ENCODE results near the gene DAB1.

The DAB1 gene

DNA sequence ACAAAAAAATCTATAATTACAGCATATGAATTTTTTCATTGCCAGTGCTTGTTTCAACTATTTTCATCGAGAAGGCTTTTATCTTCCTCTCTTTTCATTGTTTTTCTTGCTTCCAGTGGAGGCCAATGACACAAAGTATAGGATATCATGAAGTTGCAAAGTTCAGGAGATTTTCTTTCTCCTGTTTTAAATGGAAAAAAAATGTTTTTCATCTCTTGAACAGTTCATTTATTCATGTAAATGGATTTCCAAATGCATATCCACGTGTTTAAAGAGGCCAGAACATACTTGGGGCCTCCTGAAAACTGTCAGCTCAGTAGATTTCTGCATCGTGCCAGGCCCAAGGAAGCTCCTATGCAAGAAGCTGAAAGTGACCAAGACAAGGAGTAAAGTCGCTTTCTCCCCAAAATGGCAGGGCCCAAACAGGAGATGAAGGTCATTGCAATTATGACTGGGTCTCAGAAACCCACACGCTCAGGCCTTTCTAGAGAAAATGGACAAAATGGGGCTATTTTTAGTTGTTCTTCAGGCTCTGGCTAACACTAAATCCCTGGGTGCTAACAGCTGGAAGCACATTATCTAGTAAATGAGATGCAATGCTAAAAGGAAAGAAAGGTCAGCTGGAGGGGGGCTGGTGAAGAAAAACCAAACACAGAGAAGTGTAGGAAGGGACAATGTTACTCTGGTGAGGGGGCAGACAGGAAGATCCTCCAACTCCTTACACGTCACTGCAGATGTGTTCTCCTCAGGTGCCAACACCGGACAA is 321.1 kb downstream of the DAB1 start:
- TF ChIP-seq CTCF (IDR thresholded peaks at IDR 0.05; ENCODE audit: insufficient read depth, low read length, poor library complexity, severe bottlenecking): no peak
- H3K4me3 ChIP-seq (replicated peaks; ENCODE audit: low read depth, low read length): no peak overlapping the region
- DNase-seq (ENCODE audit: extremely low read depth, insufficient read length): no peak
- H3K27me3 ChIP-seq (replicated peaks; ENCODE audit: control insufficient read depth, insufficient read depth, low read length): no peaks in the 10 kb centered on the region
- no peaks in the 10 kb centered on the region for H3K36me3 ChIP-seq (ENCODE audit: control insufficient read depth, insufficient read depth, low read length)

DNA sequence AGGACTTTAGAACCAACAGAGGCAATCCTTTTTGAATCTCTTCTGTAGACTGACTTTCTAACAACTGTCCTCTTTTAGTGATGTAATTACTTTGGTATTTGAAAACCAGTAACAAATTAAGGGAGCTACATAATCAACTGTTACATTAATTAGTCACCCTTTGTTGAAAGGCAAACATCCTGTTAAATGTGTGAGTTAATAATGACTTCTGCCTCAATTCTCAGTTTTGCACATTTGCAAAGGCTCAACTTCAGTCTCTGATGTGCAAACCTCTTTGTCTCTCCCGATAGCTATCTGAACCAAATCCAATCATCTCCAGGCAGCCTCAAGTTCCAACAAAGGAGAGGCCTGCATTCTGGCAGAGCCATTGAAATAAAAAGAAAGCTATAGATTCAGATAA is 322.7 kb downstream of the DAB1 start:
- no peaks in the 10 kb centered on the region for H3K27me3 ChIP-seq (replicated peaks; ENCODE audit: control insufficient read depth, insufficient read depth, low read length)
- H3K36me3 ChIP-seq (ENCODE audit: control insufficient read depth, insufficient read depth, low read length): no peaks in the 10 kb centered on the region
- TF ChIP-seq CTCF (IDR thresholded peaks at IDR 0.05; ENCODE audit: insufficient read depth, low read length, poor library complexity, severe bottlenecking): no peak
- no peak for DNase-seq (ENCODE audit: extremely low read depth, insufficient read length)
- no peak overlapping the region for H3K4me3 ChIP-seq (replicated peaks; ENCODE audit: low read depth, low read length)

DNA sequence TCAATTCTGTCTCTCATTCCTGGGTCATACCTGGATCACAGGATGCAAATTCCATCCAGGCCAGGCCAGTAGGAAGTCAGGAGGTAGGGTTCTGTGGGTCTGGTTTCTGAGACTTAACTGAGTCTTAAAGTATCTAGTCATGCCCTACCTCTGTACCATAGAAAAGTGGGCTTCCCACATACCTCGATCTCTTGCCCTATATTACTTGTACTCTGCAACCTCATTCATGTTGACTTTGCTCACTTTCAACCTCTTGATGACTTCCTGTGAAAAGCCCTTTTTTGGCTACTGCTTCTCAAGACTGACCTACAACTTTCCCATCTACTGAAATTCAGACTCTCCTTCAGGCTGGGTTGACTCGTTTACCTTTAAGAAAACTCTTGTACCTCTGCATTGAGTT is 329.1 kb downstream of the DAB1 start:
- H3K4me3 ChIP-seq (replicated peaks; ENCODE audit: low read depth, low read length): no peak overlapping the region
- DNase-seq (ENCODE audit: extremely low read depth, insufficient read length): no peak
- H3K36me3 ChIP-seq (ENCODE audit: control insufficient read depth, insufficient read depth, low read length): no peaks in the 10 kb centered on the region
- TF ChIP-seq CTCF (IDR thresholded peaks at IDR 0.05; ENCODE audit: insufficient read depth, low read length, poor library complexity, severe bottlenecking): no peak
- H3K27me3 ChIP-seq (replicated peaks; ENCODE audit: control insufficient read depth, insufficient read depth, low read length): no peaks in the 10 kb centered on the region

DNA sequence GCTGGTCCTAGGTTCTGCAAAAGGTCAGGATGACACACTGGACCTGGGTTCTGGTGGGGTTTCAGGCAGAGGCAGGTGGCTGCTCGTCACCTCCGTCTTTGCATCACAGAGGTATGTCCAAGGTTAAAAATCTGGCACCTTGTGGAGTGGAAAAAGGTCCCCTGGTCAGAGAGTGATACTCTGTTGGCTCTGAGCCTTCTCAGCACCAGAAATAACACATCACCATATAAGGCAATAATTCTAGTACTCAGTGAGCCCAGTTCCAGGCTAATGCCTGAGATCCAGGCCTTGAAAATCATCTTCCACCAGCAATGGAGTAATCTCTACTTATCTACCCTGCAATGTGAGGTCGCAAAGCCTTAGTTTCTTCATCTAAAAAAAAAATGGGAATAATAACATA is 330.7 kb downstream of the DAB1 start:
- H3K36me3 ChIP-seq (ENCODE audit: control insufficient read depth, insufficient read depth, low read length): no peaks in the 10 kb centered on the region
- no peak for TF ChIP-seq CTCF (IDR thresholded peaks at IDR 0.05; ENCODE audit: insufficient read depth, low read length, poor library complexity, severe bottlenecking)
- no peaks in the 10 kb centered on the region for H3K27me3 ChIP-seq (replicated peaks; ENCODE audit: control insufficient read depth, insufficient read depth, low read length)
- no peak overlapping the region for H3K4me3 ChIP-seq (replicated peaks; ENCODE audit: low read depth, low read length)
- no peak for DNase-seq (ENCODE audit: extremely low read depth, insufficient read length)

DNA sequence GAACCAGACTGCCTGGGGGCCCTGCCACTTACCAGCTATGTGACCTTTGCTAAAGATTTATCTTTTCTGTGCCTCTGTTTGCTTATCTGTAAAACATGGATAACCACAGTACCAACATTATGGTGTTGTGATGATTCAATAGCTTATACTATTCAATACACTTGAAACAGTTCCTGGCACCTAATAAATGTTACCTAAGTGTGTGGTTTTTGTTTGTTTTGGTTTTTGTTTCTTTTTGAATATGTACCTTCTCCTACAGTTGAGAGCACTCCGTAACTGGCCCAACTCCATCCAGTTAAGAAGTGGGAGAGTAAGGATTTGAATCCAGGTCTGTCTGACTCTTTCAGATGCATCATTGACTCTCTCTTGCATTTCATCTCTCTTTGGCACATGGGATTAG is 332.2 kb downstream of the DAB1 start:
- TF ChIP-seq CTCF (IDR thresholded peaks at IDR 0.05; ENCODE audit: insufficient read depth, low read length, poor library complexity, severe bottlenecking): no peak
- H3K4me3 ChIP-seq (replicated peaks; ENCODE audit: low read depth, low read length): no peak overlapping the region
- no peak for DNase-seq (ENCODE audit: extremely low read depth, insufficient read length)
- no peaks in the 10 kb centered on the region for H3K27me3 ChIP-seq (replicated peaks; ENCODE audit: control insufficient read depth, insufficient read depth, low read length)
- H3K36me3 ChIP-seq (ENCODE audit: control insufficient read depth, insufficient read depth, low read length): no peaks in the 10 kb centered on the region

- DNase-seq (ENCODE audit: extremely low read depth, insufficient read length): no peak
- no peaks in the 10 kb centered on the region for H3K27me3 ChIP-seq (replicated peaks; ENCODE audit: control insufficient read depth, insufficient read depth, low read length)
- no peak for TF ChIP-seq CTCF (IDR thresholded peaks at IDR 0.05; ENCODE audit: insufficient read depth, low read length, poor library complexity, severe bottlenecking)
- no peaks in the 10 kb centered on the region for H3K36me3 ChIP-seq (ENCODE audit: control insufficient read depth, insufficient read depth, low read length)
- no peak overlapping the region for H3K4me3 ChIP-seq (replicated peaks; ENCODE audit: low read depth, low read length)
Observed at GRCh38 chr1:57089855-57090254, 334.0 kb downstream of the DAB1 start.

All from GM06990 (cell line).